ENCODE measurements around the gene DPYSL5.

The DPYSL5 gene

DNA sequence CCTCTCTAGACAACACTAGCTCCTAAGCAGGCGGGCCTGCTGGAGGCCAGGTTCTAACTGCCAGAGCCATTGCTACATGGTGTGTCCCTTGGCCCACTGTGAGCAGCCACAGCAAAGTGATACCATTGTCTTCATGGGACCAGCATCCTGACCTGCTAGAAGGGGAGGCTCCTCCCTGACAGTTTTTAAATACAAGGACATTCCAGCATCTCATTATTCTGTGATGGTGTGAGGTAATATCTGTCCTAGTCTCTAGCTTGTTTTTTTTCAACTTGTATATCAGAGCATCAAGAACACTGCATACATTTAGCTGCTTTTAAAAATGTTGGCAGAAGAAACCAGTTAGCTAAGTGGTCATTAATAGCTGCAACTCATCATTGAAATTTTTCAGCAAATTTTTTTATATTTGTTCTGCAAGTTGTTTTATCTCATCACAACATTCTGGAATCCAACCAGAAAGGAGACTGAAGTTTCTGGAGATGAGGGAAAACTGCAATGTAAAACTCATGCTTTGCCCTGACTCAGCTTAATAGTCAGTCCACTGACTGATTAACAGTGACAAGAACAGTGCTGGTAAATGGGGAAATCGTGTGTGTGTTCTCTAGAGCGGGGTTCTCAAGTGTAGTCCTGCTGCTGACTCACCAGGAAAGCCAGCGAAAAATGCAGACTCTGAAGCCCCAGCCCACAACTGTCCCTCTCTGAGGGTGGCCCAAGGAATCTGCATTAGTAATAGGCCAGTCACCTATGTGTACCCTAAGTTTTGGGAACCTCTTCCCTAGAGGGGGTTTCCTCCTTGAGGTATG, 140.3 kb downstream of the DPYSL5 start:
- peak in 2 of 56 donors; percentile 25 to 40 for DNase-seq

DNA sequence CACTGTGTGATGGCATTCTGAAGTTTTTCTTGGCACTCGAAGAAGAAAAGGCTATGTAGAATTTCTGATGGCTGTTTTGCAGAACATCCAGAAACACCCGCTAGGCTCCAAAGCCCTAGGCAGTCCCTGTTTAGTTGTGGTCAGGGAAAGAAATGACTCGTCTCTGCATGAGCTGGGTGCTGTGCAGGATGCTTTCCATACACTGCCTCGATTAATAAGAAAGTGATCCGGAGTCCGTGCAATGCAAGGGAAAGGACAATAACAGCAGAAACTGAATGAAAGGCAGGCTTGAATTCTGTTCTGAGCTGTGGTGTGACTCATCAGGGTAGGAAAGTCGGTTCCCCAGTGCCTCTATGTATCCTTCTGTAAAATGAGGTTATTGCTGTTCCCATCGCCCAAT, 141.2 kb downstream of the DPYSL5 start:
- no peak for DNase-seq

DNA sequence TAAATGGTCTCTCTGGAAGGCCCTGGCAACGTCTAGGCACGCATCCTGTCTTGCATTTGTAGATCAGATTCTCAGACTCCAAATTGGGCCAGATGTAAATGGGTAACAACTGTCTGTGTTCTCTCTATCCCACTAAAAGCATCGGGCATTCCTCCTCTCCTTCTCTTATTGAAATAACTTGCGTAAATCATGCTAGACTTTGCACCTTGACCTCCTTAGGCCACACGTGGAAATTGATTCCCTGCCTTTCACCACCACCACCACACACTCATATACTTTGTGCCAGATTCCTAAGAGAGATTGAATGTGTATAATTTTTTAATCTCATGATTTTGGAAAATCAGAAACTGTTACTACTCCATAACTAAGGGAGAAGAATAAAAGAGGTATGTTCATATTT, 143.8 kb downstream of the DPYSL5 start:
- DNase-seq, result no peak

DNA sequence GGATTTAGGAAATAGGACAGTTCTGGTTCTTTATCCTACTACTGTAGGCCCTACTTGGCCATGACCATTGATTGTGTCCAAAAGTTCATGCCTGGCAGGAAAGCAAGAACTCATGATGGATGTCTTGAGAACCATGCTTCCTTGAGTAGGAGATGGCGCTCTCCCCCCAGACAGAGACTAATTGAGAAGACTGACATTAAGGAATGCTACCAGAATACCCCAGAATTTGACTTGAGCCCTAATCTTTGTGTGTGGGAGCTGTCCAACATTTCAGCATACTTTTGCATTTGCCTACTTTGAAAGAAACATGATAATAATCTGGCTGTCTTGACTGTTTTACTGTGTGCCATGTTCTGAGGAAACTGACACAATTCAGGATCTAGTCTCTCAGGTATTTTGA, 145.8 kb downstream of the DPYSL5 start:
- no peak for DNase-seq

DNA sequence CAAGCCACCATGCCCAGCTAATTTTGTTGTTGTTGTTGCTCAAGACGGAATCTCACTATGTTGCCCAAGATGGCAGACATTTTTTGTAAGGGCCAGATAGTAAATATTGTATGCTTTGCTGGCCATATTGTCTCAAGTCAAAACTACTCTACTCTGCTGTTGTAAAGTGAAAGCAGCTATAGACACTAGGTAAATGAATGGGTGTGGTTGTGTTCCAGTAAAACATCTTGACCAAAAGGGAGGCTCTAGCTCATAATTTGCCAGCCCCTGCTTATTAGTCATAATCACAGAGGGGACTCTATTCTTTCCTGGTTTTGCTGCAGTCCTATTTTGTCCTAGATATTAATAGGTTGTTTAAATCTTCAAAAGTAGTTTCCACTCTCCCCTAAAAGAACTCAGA, 147.1 kb downstream of the DPYSL5 start:
- no peak for DNase-seq

DNA sequence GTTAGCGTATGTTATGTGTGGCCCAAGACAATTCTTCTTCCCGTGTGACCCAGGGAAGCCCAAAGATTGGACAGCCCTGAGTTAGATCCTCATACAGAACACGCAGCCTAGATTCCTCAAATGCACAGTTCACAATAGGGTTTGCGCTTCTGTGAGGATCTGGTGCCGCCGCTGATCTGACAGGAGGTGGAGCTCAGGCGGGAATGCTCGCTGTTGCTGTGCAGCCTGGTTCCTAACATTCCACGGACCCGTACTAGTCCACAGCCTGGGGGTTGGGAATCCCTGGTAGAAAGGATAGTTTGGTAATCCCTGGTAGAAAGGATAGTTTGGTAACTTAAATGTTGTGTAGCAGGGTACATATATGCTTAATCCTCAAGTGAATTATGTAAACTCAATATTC, 149.5 kb downstream of the DPYSL5 start:
- DNase-seq, result no peak

DNA sequence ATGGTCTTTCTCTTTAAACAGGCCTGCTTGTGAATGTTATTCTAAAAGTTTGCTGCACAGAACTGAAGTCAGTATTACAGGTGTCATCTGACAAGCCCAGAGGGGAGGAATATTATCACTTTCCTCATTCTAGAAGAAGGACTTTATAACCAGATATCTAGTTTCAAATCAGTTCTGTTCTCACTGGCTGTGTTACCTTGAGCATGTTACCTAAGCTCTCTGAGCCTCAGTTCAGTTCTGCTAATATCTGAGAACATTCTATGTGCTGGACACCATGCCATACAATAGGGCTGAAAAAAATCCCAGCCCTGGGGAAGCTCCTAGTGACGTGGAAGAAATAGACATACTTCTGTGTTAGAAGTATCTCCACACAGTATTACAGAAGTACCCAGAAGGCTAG, 150.4 kb downstream of the DPYSL5 start:
- DNase-seq, result no peak

Data from amygdala (tissue), 56 donors.